NB4 (cell line): ENCODE results near the gene ADGRB3.

ENCODE experiments used
- CTCF ChIP-seq: IDR thresholded peaks from one replicate; pipeline ENCODE4 v1.5.1; 2012; ENCODE audit warnings: low read depth, low read length
- MAX ChIP-seq: IDR thresholded peaks from 2 replicates; pipeline ENCODE4 v1.6.1; 2011; ENCODE audit warnings: low read depth, low read length
- MYC ChIP-seq: IDR thresholded peaks from 2 replicates; pipeline ENCODE4 v1.6.1; 2011; ENCODE audit warnings: low read depth, low read length
- POLR2A ChIP-seq: IDR thresholded peaks from 2 replicates; pipeline ENCODE4 v1.6.1; 2011; ENCODE audit warnings: mild to moderate bottlenecking; ENCODE audit not compliant: insufficient read length; ENCODE audit errors: extremely low read depth

DNA sequence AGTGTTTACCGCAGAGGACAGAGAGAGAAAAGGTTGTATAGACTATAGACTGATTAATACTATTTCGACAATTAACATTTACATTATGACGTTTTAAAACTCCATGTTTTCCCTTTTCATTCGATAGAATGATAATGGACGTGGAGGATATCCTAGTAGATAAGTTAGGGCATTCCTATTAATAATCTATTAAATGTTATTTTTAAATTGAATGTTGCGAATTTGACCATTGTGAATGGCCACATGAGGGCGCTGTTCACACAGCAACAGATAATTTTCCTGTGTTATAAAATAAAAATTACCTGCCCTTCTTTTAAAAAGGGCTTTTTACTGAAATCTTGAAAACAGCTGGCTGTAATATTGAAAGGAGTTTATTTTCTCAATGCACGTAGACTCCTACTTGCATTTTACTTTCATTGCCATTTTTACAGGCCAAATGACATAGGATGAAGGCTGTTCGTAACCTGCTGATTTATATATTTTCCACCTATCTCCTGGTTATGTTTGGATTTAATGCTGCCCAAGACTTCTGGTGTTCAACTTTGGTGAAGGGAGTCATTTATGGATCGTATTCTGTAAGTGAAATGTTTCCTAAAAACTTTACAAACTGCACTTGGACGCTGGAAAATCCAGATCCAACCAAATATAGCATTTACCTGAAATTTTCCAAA is 3.3 kb downstream of the ADGRB3 start:
- TF ChIP-seq POLR2A = no peak
- TF ChIP-seq CTCF = peak; percentile 55
- TF ChIP-seq MYC = no peak
- no peak for TF ChIP-seq MAX
